Sigmoid colon (tissue), 7 donors: ENCODE data around the gene FPR1. TPM values are rescaled to one million over a fixed set of nuclear protein-coding genes. Genes with fewer than 3 reads are reported as not detected.

Experiments
- DNase-seq: peaks from one replicate; pipeline ENCODE4 v3.0.0-alpha.2; 2019
- H3K27ac ChIP-seq, 4 donors: fragments of 200-600 bp; sonication (generic); one replicate each; pipeline ENCODE4 v1.5.1; 2016 to 2019; ENCODE audit warnings: mild to moderate bottlenecking in 1 of 4
- H3K27me3 ChIP-seq, 3 donors: fragments of 200-600 bp; sonication (generic); one replicate each; pipeline ENCODE4 v1.5.1; 2019; ENCODE audit warnings: mild to moderate bottlenecking in 1 of 3
- H3K36me3 ChIP-seq, 4 donors: fragments of 200-600 bp; sonication (generic); one replicate each; pipeline ENCODE4 v1.5.1; 2016 to 2019
- H3K4me1 ChIP-seq, 4 donors: fragments of 200-600 bp; sonication (generic); one replicate each; pipeline ENCODE4 v1.5.1; 2017 to 2019
- H3K4me3 ChIP-seq, 4 donors: fragments of 200-600 bp; sonication (generic); one replicate each; pipeline ENCODE4 v1.5.1; 2017 to 2019; ENCODE audit warnings: mild to moderate bottlenecking in 2 of 4, moderate library complexity in 1 of 4
- H3K9me3 ChIP-seq, 4 donors: fragments of 200-600 bp in 3 of 4; sonication (generic) in 3 of 4; one replicate each; pipeline versions ENCODE4 v1.5.1 to v1.6.1; 2013 to 2019
- EP300 ChIP-seq, 4 donors: sonication (generic); formaldehyde crosslinking; IDR thresholded peaks; one replicate each; pipeline ENCODE4 v1.6.1; 2017; ENCODE audit warnings: antibody characterized with exemption in 4 of 4
- POLR2A ChIP-seq, 2 donors: fragments of 450-650 bp; IDR thresholded peaks; one replicate each; pipeline ENCODE4 v1.6.1; 2016; ENCODE audit warnings: antibody characterized with exemption in 2 of 2, mild to moderate bottlenecking in 2 of 2, moderate library complexity in 2 of 2
- POLR2AphosphoS5 ChIP-seq, 4 donors: sonication (generic); formaldehyde crosslinking; IDR thresholded peaks; one replicate each; pipeline ENCODE4 v1.6.1; 2017; ENCODE audit warnings: antibody characterized with exemption in 4 of 4
- WGBS, 2 donors: extraction: QIAGEN DNeasy Blood & Tissue Kit; methylation state at CpG; one replicate each; pipeline ENCODE4 v1.1.7; 2013; 5-methylcytosine and 5-hydroxymethylcytosine counted together
- intact Hi-C: fragments of 100-400 bp; cut with DNase I; formaldehyde crosslinking; loops from one replicate; pipeline ENCODE4 v1.15.1; 2023
- polyA plus RNA-seq, 3 donors: library from polyadenylated mRNA; stranded (reverse); fragments of 200-250 nt; gene quantifications; one replicate each; pipeline ENCODE4 v1.2.3, GENCODE V29; 2013
- total RNA-seq, 4 donors: library from RNA; depleted of rRNA; stranded (reverse); fragments of >200 nt; gene quantifications; one replicate each; pipeline ENCODE4 v1.1.0, GENCODE V29; 2016
- TF ChIP-seq, protein P1 (sequence below), 4 experiments: fragments of 450-650 bp in 3 of 4; fragments of 200-600 bp in 1 of 4; IDR thresholded peaks; one replicate each; pipeline ENCODE4 v1.5.1; 2016 to 2019; ENCODE audit warnings: antibody characterized with exemption in 4 of 4, mild to moderate bottlenecking in 3 of 4, moderate library complexity in 2 of 4
- donor health status: healthy with polysubstance abuse.
- donor health status: Bipolar disorder and iron deficiency.
- donor health status: healthy.

FPR1 gene
- total and polyA plus RNA-seq, 7 donors: 1.2 to 15.9 (median 5.0) TPM

DNA sequence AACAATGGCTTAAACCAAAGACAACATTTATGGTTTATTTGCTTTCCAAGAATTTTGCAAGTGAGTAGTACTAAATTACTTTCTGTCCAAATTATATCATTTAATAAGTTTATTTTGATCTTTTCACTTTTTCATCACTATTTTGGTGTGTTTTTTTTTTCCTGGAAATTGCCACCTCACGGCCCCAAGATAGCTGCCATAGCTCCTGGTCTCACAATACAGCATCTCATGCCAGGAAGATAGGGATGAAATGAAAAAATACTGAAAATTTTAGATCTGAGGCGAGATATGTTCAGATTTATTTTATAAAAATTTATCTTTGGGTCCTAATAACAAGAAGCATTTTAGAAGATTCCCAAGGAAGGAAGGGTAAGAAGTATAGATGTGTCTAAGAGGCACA, 36.4 kb upstream of the FPR1 start:
- no peak for DNase-seq
- Histone ChIP-seq H3K27ac (no peak overlapping the region), H3K4me1 (no peaks in the 10 kb centered on the region), H3K9me3 (no peaks in the 10 kb centered on the region), H3K4me3 (no peak overlapping the region), H3K27me3 (no peaks in the 10 kb centered on the region), H3K36me3 (no peaks in the 10 kb centered on the region)
- TF ChIP-seq POLR2AphosphoS5 (IDR thresholded peaks at IDR 0.05): no peak
- TF ChIP-seq EP300 (IDR thresholded peaks at IDR 0.05): no peak
- no peak for TF ChIP-seq POLR2A (IDR thresholded peaks at IDR 0.05)
- TF ChIP-seq, protein P1, sequence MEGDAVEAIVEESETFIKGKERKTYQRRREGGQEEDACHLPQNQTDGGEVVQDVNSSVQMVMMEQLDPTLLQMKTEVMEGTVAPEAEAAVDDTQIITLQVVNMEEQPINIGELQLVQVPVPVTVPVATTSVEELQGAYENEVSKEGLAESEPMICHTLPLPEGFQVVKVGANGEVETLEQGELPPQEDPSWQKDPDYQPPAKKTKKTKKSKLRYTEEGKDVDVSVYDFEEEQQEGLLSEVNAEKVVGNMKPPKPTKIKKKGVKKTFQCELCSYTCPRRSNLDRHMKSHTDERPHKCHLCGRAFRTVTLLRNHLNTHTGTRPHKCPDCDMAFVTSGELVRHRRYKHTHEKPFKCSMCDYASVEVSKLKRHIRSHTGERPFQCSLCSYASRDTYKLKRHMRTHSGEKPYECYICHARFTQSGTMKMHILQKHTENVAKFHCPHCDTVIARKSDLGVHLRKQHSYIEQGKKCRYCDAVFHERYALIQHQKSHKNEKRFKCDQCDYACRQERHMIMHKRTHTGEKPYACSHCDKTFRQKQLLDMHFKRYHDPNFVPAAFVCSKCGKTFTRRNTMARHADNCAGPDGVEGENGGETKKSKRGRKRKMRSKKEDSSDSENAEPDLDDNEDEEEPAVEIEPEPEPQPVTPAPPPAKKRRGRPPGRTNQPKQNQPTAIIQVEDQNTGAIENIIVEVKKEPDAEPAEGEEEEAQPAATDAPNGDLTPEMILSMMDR (IDR thresholded peaks at IDR 0.05): no peak
- intact Hi-C loops: no loop called here
- 49 to 75% methylated on average over 2 of the region's 2 CpGs for WGBS, 2 donors

DNA sequence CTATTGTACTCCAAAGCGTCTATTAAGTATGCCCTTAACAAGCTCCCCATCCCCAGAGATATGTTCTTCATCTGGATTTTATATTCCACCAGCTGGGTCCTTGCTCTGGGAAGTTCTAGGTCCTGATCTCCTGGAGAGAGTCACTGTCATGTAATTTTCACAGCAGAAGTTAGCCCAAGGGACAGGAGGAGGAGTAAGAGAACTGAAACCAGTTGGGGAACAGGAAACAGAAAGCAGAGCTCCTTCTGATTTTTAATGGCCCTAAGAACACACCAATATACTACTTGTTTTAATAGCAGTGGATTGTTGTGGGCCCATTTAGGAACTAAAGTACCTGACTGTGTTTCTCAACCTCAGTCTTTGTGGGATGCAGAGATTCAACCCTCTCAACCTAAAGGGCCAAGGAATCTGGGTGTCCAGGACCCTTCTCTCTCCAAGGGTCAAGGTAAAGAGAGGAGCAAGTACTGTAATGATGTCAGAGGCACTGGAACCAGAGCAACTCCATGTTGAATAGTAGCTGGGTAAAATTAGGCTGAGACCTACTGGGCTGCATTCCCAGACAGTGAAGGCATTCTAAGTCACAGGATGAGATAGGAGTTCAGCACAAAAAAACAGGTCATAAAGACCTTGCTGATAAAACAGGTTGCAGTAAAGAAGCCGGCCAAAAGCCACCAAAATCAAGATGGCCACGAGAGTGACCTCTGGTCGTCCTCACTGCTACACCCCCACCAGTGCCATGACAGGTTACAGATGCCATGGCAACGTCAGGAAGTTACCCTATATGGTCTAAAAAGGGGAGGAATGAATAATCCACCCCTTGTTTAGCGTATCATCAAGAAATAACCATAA, 35.2 kb upstream of the FPR1 start:
- Histone ChIP-seq H3K9me3 (no peaks in the 10 kb centered on the region), H3K27me3 (no peaks in the 10 kb centered on the region), H3K4me1 (no peaks in the 10 kb centered on the region), H3K4me3 (no peak overlapping the region), H3K27ac (peak overlapping the region in 1 of 4 donors; percentile 64), H3K36me3 (no peaks in the 10 kb centered on the region)
- intact Hi-C loops: no loop called here
- DNase-seq: no peak
- 56 to 74% methylated on average over 6 of the region's 6 CpGs for WGBS, 2 donors
- TF ChIP-seq, protein P1 (IDR thresholded peaks at IDR 0.05): no peak

DNA sequence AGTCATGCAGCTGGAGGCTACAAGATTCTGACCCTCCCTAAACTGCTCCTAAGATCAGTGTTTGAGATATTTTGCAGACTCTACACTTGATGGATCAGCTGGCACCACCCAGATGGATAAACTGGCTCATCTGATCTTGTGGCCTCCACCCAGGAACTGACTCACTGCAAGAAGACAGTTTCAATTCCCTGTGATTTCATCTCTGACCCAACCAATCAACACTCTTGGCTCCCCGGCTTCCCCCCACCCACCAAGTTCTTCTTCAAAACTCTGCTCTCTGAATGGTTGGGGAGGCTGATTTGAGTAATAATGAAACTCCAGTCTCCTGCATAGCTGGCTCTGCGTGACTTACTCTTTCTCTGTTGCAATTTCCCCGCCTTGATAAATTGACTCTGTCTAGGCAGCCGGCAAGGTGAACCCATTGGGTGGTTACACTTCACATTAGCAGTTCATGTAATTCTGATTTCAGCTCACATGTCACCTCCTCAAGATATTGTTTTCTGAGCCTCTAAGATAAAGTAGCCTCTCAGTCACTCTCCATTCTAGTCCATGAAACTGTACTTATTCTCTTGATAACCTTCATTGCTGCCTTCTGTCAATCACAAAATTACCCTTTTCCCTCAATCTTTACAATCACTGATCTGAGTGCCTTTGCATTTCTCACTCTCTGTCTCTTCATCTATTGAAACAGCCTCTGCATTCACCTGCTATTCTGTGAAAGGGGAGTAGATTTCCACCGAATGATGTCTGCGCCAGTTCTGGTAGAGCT, 33.4 kb upstream of the FPR1 start:
- Histone ChIP-seq H3K27me3 (peaks cover 0 to 5% (median 0%) of the 10 kb centered on the region in 3 donors), H3K9me3 (no peaks in the 10 kb centered on the region), H3K4me3 (no peak overlapping the region), H3K36me3 (no peaks in the 10 kb centered on the region), H3K27ac (peak overlapping the region; percentile 0 to 64 (median 36)), H3K4me1 (no peaks in the 10 kb centered on the region)
- DNase-seq: peak; percentile 84
- WGBS, 2 donors: 68 to 70% methylated on average over 6 of the region's 6 CpGs
- intact Hi-C loops: no loop called here
- peak in 3 of 4 donors; percentile 15 to 34 (median 21) for TF ChIP-seq POLR2AphosphoS5 (IDR thresholded peaks at IDR 0.05)
- TF ChIP-seq, protein P1 (IDR thresholded peaks at IDR 0.05): no peak
- TF ChIP-seq POLR2A (IDR thresholded peaks at IDR 0.05): no peak

DNA sequence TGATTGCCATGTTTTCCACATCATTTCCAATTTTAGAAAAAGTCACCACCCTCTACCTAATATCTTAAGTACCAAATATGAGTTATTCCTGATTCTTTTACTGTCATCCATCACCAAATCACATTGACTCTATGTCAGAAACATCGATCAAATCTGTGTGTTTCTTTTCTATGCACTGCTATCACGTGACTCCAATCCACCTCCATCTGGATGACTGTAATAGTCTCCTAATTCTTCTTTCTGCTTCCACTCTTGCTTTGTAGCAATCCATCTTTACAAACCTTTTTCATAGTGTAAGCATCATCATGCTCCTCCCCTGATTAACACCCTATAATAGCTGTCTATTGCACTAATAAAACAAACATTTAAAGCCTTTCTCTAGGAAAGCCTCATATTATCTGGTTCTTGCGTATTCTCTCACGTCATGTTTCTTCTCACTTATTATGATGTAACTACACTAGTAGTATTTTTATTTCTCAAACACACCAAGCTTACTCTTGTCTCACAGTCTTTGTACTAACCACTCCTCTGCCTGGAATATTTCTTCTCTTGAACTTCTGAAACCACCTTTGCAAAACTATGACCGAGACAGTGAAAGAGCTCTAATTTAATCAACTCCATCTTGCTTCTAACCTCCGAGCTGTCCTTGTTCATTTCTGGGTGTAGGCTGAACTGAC, 32.6 kb upstream of the FPR1 start:
- no peak for TF ChIP-seq POLR2A (IDR thresholded peaks at IDR 0.05)
- TF ChIP-seq, protein P1 (IDR thresholded peaks at IDR 0.05): no peak
- TF ChIP-seq EP300 (IDR thresholded peaks at IDR 0.05): no peak
- TF ChIP-seq POLR2AphosphoS5 (IDR thresholded peaks at IDR 0.05): no peak
- 67 to 68% methylated on average over 6 of the region's 6 CpGs for WGBS, 2 donors
- Histone ChIP-seq H3K4me3 (no peak overlapping the region), H3K4me1 (no peaks in the 10 kb centered on the region), H3K9me3 (no peaks in the 10 kb centered on the region), H3K27me3 (peaks cover 0 to 5% (median 0%) of the 10 kb centered on the region in 3 donors), H3K27ac (peak overlapping the region; percentile 0 to 51 (median 30)), H3K36me3 (no peaks in the 10 kb centered on the region)
- intact Hi-C loops: no loop called here
- DNase-seq: no peak
